GM21723 (cell line): Measurements from ENCODE around the gene NAIF1.
"Not testable (repeated sequence)": the region's sequence is repeated elsewhere in the genome, so short reads cannot be mapped to it uniquely, and the experiment has no call there.

Experiments
- ATAC-seq: cut with Tn5 transposase; IDR thresholded peaks from one replicate; pipeline ENCODE4 v1.9.1; 2021; ENCODE audit warnings: mild to moderate bottlenecking, moderate library complexity; ENCODE audit not compliant: unreplicated experiment

The NAIF1 gene

GRCh38 chr9:128062846-128063831, 4.0 kb downstream of the NAIF1 start:
- no peak for ATAC-seq

- no peak for ATAC-seq
These were observed 4.8 kb downstream of the NAIF1 start for GRCh38 chr9:128062279-128062678.

GRCh38 chr9:128061275-128061960, 5.7 kb downstream of the NAIF1 start:
- no peak for ATAC-seq

GRCh38 chr9:128059365-128059983, 7.6 kb downstream of the NAIF1 start:
- ATAC-seq = no peak

- no peak for ATAC-seq
These were observed 9.3 kb downstream of the NAIF1 start for GRCh38 chr9:128057724-128058409.

GRCh38 chr9:128056887-128057723, 10.0 kb downstream of the NAIF1 start:
- no peak for ATAC-seq

GRCh38 chr9:128056086-128056485, 11.0 kb downstream of the NAIF1 start:
- no peak for ATAC-seq

GRCh38 chr9:128055344-128056040, 11.6 kb downstream of the NAIF1 start:
- ATAC-seq = no peak

GRCh38 chr9:128054087-128054486, 13.0 kb downstream of the NAIF1 start:
- no peak for ATAC-seq

GRCh38 chr9:128053560-128053959, 13.6 kb downstream of the NAIF1 start:
- ATAC-seq = no peak

- no peak for ATAC-seq
These were observed 15.0 kb downstream of the NAIF1 start for GRCh38 chr9:128051932-128052709.

- ATAC-seq = no peak
These were observed 17.3 kb downstream of the NAIF1 start for GRCh38 chr9:128049843-128050242.

GRCh38 chr9:128048663-128049062, 18.5 kb downstream of the NAIF1 start:
- no peak for ATAC-seq

- no peak for ATAC-seq
These were observed 19.9 kb downstream of the NAIF1 start for GRCh38 chr9:128047231-128047630.

- no peak for ATAC-seq
These were observed 21.3 kb downstream of the NAIF1 start for GRCh38 chr9:128045831-128046230.

- ATAC-seq = not testable (repeated sequence)
These were observed 21.7 kb downstream of the NAIF1 start for GRCh38 chr9:128045409-128045808.

- ATAC-seq = no peak
These were observed 23.7 kb downstream of the NAIF1 start for GRCh38 chr9:128043467-128043868.

- no peak for ATAC-seq
These were observed 25.1 kb downstream of the NAIF1 start for GRCh38 chr9:128042043-128042442.

GRCh38 chr9:128040783-128041182, 26.3 kb downstream of the NAIF1 start:
- ATAC-seq = not testable (repeated sequence)
